H1 (cell line): ENCODE results near the gene SDSL. TPM values are rescaled to one million over a fixed set of nuclear protein-coding genes. Genes with fewer than 3 reads are reported as not detected.

Experiments
- SAP30 ChIP-seq: fragments of 300-600 bp; sonication (generic); IDR thresholded peaks from 2 replicates; pipeline ENCODE4 v1.7.1; 2012; ENCODE audit warnings: low read length, moderate library complexity, mild to moderate bottlenecking, inconsistent platforms; ENCODE audit not compliant: insufficient read depth, insufficient replicate concordance
- SUZ12 ChIP-seq: fragments of 200-600 bp; sonication (generic); IDR thresholded peaks from 2 replicates; pipeline ENCODE4 v1.6.1; 2012; ENCODE audit warnings: mild to moderate bottlenecking, inconsistent platforms, low read length, moderate library complexity, mixed read lengths
- ZNF274 ChIP-seq: IDR thresholded peaks from 2 replicates; pipeline ENCODE4 v1.7.0; 2012; ENCODE audit warnings: low read length, borderline replicate concordance; ENCODE audit errors: extremely low read depth
- polyA plus RNA-seq, 7 experiments: library from polyadenylated mRNA; depleted of rRNA in 3 of 7; stranded (reverse) in 5 of 7; unstranded in 2 of 7; fragments of >200 nt in 5 of 7; fragments of 200-250 nt in 2 of 7; gene quantifications; 1 replicate in 5 of 7; 2 replicates in 1 of 7; 4 replicates in 1 of 7; pipeline versions ENCODE4 v1.2.1 to v1.2.3, GENCODE V29; 2011 to 2013; ENCODE audit warnings: missing spikeins in 2 of 7, mixed read lengths in 2 of 7
- total RNA-seq: library from RNA; stranded (reverse); fragmentation: NEBNext Ultra II Directional; extraction: Animal tissue kit (Norgen Biotek cat#: 25700); gene quantifications from 2 replicates; pipeline ENCODE4 v1.2.1, GENCODE V29; 2021
- TF ChIP-seq, protein P1 (sequence below), 3 experiments: IDR thresholded peaks; 1 replicate in 2 of 3; 2 replicates in 1 of 3; pipeline versions ENCODE4 v1.5.1 to v1.6.1; 2011; ENCODE audit warnings: low read length in 3 of 3, mild to moderate bottlenecking in 3 of 3, inconsistent platforms in 2 of 3, low read depth in 1 of 3, moderate library complexity in 1 of 3; ENCODE audit not compliant: insufficient read depth in 1 of 3; ENCODE audit errors: control extremely low read depth in 1 of 3
- TF ChIP-seq, protein P2 (sequence below): IDR thresholded peaks from 2 replicates; pipeline ENCODE4 v1.6.1; 2011; ENCODE audit warnings: low read depth, mild to moderate bottlenecking, low read length; ENCODE audit not compliant: insufficient read depth

Gene SDSL
- total and polyA plus RNA-seq, 2 of the 8 experiments (the other 6 are each of a cell fraction or from before 2014, with no cell fraction given), result 0.69 to 1.3 TPM

DNA sequence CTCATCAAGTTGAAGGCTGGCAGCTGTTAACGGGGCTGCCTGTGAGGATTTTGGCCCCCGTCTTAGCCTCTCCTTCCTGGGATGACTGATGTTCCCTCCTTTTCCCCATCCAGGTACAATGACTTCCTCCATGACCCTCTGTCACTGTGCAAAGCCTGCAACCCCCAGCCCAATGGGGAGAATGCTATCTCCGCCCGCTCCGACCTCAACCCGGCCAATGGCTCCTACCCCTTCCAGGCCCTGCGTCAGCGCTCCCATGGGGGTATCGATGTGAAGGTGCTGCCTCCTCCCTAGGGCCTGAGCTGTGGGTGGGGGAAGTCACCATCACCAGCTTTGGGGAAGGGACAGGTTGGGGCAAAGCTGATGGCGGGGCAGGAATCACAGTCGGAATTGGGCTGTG is 34.5 kb upstream of the SDSL start (continued):
- TF ChIP-seq, protein P1, sequence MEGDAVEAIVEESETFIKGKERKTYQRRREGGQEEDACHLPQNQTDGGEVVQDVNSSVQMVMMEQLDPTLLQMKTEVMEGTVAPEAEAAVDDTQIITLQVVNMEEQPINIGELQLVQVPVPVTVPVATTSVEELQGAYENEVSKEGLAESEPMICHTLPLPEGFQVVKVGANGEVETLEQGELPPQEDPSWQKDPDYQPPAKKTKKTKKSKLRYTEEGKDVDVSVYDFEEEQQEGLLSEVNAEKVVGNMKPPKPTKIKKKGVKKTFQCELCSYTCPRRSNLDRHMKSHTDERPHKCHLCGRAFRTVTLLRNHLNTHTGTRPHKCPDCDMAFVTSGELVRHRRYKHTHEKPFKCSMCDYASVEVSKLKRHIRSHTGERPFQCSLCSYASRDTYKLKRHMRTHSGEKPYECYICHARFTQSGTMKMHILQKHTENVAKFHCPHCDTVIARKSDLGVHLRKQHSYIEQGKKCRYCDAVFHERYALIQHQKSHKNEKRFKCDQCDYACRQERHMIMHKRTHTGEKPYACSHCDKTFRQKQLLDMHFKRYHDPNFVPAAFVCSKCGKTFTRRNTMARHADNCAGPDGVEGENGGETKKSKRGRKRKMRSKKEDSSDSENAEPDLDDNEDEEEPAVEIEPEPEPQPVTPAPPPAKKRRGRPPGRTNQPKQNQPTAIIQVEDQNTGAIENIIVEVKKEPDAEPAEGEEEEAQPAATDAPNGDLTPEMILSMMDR (IDR thresholded peaks at IDR 0.05; ENCODE audit: control extremely low read depth in 1 of 3, insufficient read depth in 1 of 3, low read depth in 1 of 3, low read length in 3 of 3), result no peak
- TF ChIP-seq, protein P2, sequence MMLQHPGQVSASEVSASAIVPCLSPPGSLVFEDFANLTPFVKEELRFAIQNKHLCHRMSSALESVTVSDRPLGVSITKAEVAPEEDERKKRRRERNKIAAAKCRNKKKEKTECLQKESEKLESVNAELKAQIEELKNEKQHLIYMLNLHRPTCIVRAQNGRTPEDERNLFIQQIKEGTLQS, result no peak
- TF ChIP-seq ZNF274 (no peak), SUZ12 (no peak), SAP30 (no peak)
- TF ChIP-seq, all 59 proteins: peak for 0
